ENCODE measurements around the gene RAC3.
A peak's percentile ranks its signal among the peaks of the same experiment; 100 is the strongest.

RAC3 gene

GRCh38 chr17:82013772-82014321 lies 17.6 kb upstream of the RAC3 start:
- no peak for DNase-seq

GRCh38 chr17:82014432-82014831 lies 17.0 kb upstream of the RAC3 start:
- DNase-seq: no peak

- DNase-seq: no peak
Observed at GRCh38 chr17:82014971-82015310, 16.5 kb upstream of the RAC3 start.

- DNase-seq: no peak
Observed at GRCh38 chr17:82015311-82015971, 16.0 kb upstream of the RAC3 start.

- no peak for DNase-seq
Observed at GRCh38 chr17:82016061-82016874, 15.2 kb upstream of the RAC3 start.

GRCh38 chr17:82016875-82017459 lies 14.5 kb upstream of the RAC3 start:
- no peak for DNase-seq

GRCh38 chr17:82017612-82018151 lies 13.8 kb upstream of the RAC3 start:
- no peak for DNase-seq

- no peak for DNase-seq
Observed at GRCh38 chr17:82018152-82018988, 13.1 kb upstream of the RAC3 start.

- DNase-seq: no peak
Observed at GRCh38 chr17:82018989-82019689, 12.3 kb upstream of the RAC3 start.

- DNase-seq: peak; percentile 82 to 85
Observed at GRCh38 chr17:82019690-82020571, 11.5 kb upstream of the RAC3 start.

GRCh38 chr17:82020572-82021106 lies 10.8 kb upstream of the RAC3 start:
- no peak for DNase-seq

- peak; percentile 74 to 78 for DNase-seq
Observed at GRCh38 chr17:82021107-82021899, 10.2 kb upstream of the RAC3 start.

GRCh38 chr17:82021900-82022309 lies 9.6 kb upstream of the RAC3 start:
- peak in 1 of 2 experiments; percentile 43 for DNase-seq

GRCh38 chr17:82022310-82022980 lies 9.0 kb upstream of the RAC3 start, which contains the start of gene CENPX:
CENPX (minus strand) TSS chr17:82022878; CDS start chr17:82022861, 17 bp downstream.
- no peak for DNase-seq

- DNase-seq: peak; percentile 99 to 100
Observed at GRCh38 chr17:82022981-82023446, 8.5 kb upstream of the RAC3 start, which contains the start of gene LRRC45. LRRC45 (plus strand) TSS chr17:82023305; CDS start chr17:82023644, 339 bp downstream.

- DNase-seq: peak; percentile 55 to 62
Observed at GRCh38 chr17:82023447-82024241, 7.8 kb upstream of the RAC3 start.

- no peak for DNase-seq
Observed at GRCh38 chr17:82024859-82025258, 6.6 kb upstream of the RAC3 start.
